ENCODE measurements around the gene SH3D19.

Gene SH3D19

GRCh38 chr4:151233600-151233999 lies 91.8 kb downstream of the SH3D19 start:
- H3K9me2 ChIP-seq (replicated peaks; ENCODE audit: insufficient read depth, low read length): no peaks in the 10 kb centered on the region
- no peak for TF ChIP-seq EZH2phosphoT487 (conservative IDR thresholded peaks at IDR 0.05; ENCODE audit: low read length)
- TF ChIP-seq CTCF (IDR thresholded peaks at IDR 0.05; ENCODE audit: insufficient read depth, low read length, poor library complexity, severe bottlenecking): no peak
- no peak overlapping the region for H3K4me2 ChIP-seq (ENCODE audit: low read depth, low read length, poor library complexity, severe bottlenecking)
- H3F3A ChIP-seq (ENCODE audit: insufficient read depth): no peaks in the 10 kb centered on the region
- no peak overlapping the region for H3K9ac ChIP-seq (ENCODE audit: low read length)
- no peaks in the 10 kb centered on the region for H3K36me3 ChIP-seq (ENCODE audit: low read length)
- H4K20me1 ChIP-seq (ENCODE audit: low read depth, low read length): no peaks in the 10 kb centered on the region
- H2AFZ ChIP-seq (ENCODE audit: low read depth, low read length, severe bottlenecking): no peak overlapping the region
- no peaks in the 10 kb centered on the region for H3K79me2 ChIP-seq (ENCODE audit: insufficient read depth, low read length)
- no peak overlapping the region for H3K4me3 ChIP-seq (ENCODE audit: insufficient read depth, low read length, poor library complexity, severe bottlenecking)
- no peaks in the 10 kb centered on the region for H3K9me3 ChIP-seq (ENCODE audit: insufficient read depth, low read length)
- H3K27ac ChIP-seq (ENCODE audit: low read depth, low read length): no peak overlapping the region
- H3K27me3 ChIP-seq (ENCODE audit: low read length): no peaks in the 10 kb centered on the region

GRCh38 chr4:151231915-151232595 lies 93.3 kb downstream of the SH3D19 start:
- no peak overlapping the region for H3K4me3 ChIP-seq (ENCODE audit: insufficient read depth, low read length, poor library complexity, severe bottlenecking)
- H4K20me1 ChIP-seq (ENCODE audit: low read depth, low read length): no peaks in the 10 kb centered on the region
- no peaks in the 10 kb centered on the region for H3K27me3 ChIP-seq (ENCODE audit: low read length)
- no peaks in the 10 kb centered on the region for H3K36me3 ChIP-seq (ENCODE audit: low read length)
- no peak for TF ChIP-seq CTCF (IDR thresholded peaks at IDR 0.05; ENCODE audit: insufficient read depth, low read length, poor library complexity, severe bottlenecking)
- no peak for TF ChIP-seq EZH2phosphoT487 (conservative IDR thresholded peaks at IDR 0.05; ENCODE audit: low read length)
- no peak overlapping the region for H3K9ac ChIP-seq (ENCODE audit: low read length)
- no peaks in the 10 kb centered on the region for H3K79me2 ChIP-seq (ENCODE audit: insufficient read depth, low read length)
- no peak overlapping the region for H2AFZ ChIP-seq (ENCODE audit: low read depth, low read length, severe bottlenecking)
- no peaks in the 10 kb centered on the region for H3K9me2 ChIP-seq (replicated peaks; ENCODE audit: insufficient read depth, low read length)
- no peaks in the 10 kb centered on the region for H3K9me3 ChIP-seq (ENCODE audit: insufficient read depth, low read length)
- H3F3A ChIP-seq (ENCODE audit: insufficient read depth): no peaks in the 10 kb centered on the region
- no peak overlapping the region for H3K4me2 ChIP-seq (ENCODE audit: low read depth, low read length, poor library complexity, severe bottlenecking)
- no peak overlapping the region for H3K27ac ChIP-seq (ENCODE audit: low read depth, low read length)

GRCh38 chr4:151228189-151229119 lies 97.0 kb downstream of the SH3D19 start:
- no peak overlapping the region for H3K9ac ChIP-seq (ENCODE audit: low read length)
- no peak overlapping the region for H3K4me2 ChIP-seq (ENCODE audit: low read depth, low read length, poor library complexity, severe bottlenecking)
- H3K36me3 ChIP-seq (ENCODE audit: low read length): no peaks in the 10 kb centered on the region
- no peak overlapping the region for H3K4me3 ChIP-seq (ENCODE audit: insufficient read depth, low read length, poor library complexity, severe bottlenecking)
- no peaks in the 10 kb centered on the region for H3F3A ChIP-seq (ENCODE audit: insufficient read depth)
- H3K27me3 ChIP-seq (ENCODE audit: low read length): no peaks in the 10 kb centered on the region
- no peaks in the 10 kb centered on the region for H4K20me1 ChIP-seq (ENCODE audit: low read depth, low read length)
- no peaks in the 10 kb centered on the region for H3K9me3 ChIP-seq (ENCODE audit: insufficient read depth, low read length)
- no peaks in the 10 kb centered on the region for H3K79me2 ChIP-seq (ENCODE audit: insufficient read depth, low read length)
- TF ChIP-seq EZH2phosphoT487 (conservative IDR thresholded peaks at IDR 0.05; ENCODE audit: low read length): no peak
- no peak for TF ChIP-seq CTCF (IDR thresholded peaks at IDR 0.05; ENCODE audit: insufficient read depth, low read length, poor library complexity, severe bottlenecking)
- no peak overlapping the region for H2AFZ ChIP-seq (ENCODE audit: low read depth, low read length, severe bottlenecking)
- H3K27ac ChIP-seq (ENCODE audit: low read depth, low read length): no peak overlapping the region
- H3K9me2 ChIP-seq (replicated peaks; ENCODE audit: insufficient read depth, low read length): no peaks in the 10 kb centered on the region
